ENCODE results near the gene TANC1. TPM values are rescaled to one million over a fixed set of nuclear protein-coding genes. Genes with fewer than 3 reads are reported as not detected.
A peak's percentile ranks its signal among the peaks of the same experiment; 100 is the strongest.

The TANC1 gene
- total and polyA plus RNA-seq, 2 experiments from 2014 or later: 2.8 to 9.5 TPM

DNA sequence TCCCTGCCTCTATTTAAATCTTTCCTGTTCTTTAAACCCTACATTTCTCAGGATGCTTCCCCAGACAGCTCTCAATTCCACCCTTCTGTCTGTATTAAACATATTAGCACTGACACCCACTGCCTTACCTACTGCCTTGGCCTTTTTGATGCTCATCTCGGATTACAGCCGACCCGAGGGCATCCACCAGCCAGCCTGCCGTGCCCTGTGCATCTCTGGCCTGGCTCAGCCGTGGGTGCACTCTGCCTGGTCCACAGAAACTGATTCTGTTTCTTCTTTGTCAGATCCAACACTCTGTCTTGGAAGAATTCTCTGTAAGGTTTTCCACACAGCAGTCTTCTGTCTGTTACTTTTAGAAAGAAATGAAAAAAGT lies 27.2 kb downstream of the TANC1 start:
- Histone ChIP-seq H3K27ac (ENCODE audit: low read depth) (peak overlapping the region; percentile 10; the same call in 1 of the 2 replicates), H3K79me2 (replicated peaks; ENCODE audit: insufficient read depth) (peaks cover 8% of the 10 kb centered on the region; the same call in 1 of the 2 replicates), H3K27me3 (ENCODE audit: insufficient read depth) (no peaks in the 10 kb centered on the region), H4K20me1 (replicated peaks; ENCODE audit: insufficient read depth) (0 out of 2 replicates have a peak, but pooled peaks cover 7% of the 10 kb centered on the region), H2AFZ (no peak overlapping the region), H3K4me2 (no peak overlapping the region), H3K36me3 (ENCODE audit: insufficient read depth) (no peaks in the 10 kb centered on the region), H3K9me2 (ENCODE audit: insufficient read depth) (no peaks in the 10 kb centered on the region), H3F3A (replicated peaks; ENCODE audit: low read depth) (no peaks in the 10 kb centered on the region), H3K4me1 (ENCODE audit: insufficient read depth) (peaks cover 14% of the 10 kb centered on the region), H3K4me3 (no peak overlapping the region)
- Mint-ChIP-seq H3K27me3 (ENCODE audit: insufficient read depth, low read depth, poor library complexity) (peaks cover 5% of the 10 kb centered on the region), H3K4me3 (no peak overlapping the region), H3K36me3 (ENCODE audit: low read depth) (no peaks in the 10 kb centered on the region), H3K9me3 (no peaks in the 10 kb centered on the region), H3K4me1 (peaks cover 14% of the 10 kb centered on the region), H3K27ac (no peak overlapping the region)
- DNase-seq (ENCODE audit: low spot score) (no peak), ATAC-seq (peak; percentile 60)
- TF ChIP-seq, protein P1, sequence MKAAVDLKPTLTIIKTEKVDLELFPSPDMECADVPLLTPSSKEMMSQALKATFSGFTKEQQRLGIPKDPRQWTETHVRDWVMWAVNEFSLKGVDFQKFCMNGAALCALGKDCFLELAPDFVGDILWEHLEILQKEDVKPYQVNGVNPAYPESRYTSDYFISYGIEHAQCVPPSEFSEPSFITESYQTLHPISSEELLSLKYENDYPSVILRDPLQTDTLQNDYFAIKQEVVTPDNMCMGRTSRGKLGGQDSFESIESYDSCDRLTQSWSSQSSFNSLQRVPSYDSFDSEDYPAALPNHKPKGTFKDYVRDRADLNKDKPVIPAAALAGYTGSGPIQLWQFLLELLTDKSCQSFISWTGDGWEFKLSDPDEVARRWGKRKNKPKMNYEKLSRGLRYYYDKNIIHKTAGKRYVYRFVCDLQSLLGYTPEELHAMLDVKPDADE (IDR thresholded peaks at IDR 0.05): no peak
- TF ChIP-seq POLR2AphosphoS5 (IDR thresholded peaks at IDR 0.05; ENCODE audit: low read depth) (no peak), ZNF114 (CRISPR knock-in tag; IDR thresholded peaks at IDR 0.05) (no peak), EZH2phosphoT487 (IDR thresholded peaks at IDR 0.05; ENCODE audit: unreplicated experiment) (no peak), EZH2 (IDR thresholded peaks at IDR 0.05; ENCODE audit: low read depth, unreplicated experiment) (no peak), ZNF331 (CRISPR knock-in tag; IDR thresholded peaks at IDR 0.05; ENCODE audit: low read depth) (no peak)

DNA sequence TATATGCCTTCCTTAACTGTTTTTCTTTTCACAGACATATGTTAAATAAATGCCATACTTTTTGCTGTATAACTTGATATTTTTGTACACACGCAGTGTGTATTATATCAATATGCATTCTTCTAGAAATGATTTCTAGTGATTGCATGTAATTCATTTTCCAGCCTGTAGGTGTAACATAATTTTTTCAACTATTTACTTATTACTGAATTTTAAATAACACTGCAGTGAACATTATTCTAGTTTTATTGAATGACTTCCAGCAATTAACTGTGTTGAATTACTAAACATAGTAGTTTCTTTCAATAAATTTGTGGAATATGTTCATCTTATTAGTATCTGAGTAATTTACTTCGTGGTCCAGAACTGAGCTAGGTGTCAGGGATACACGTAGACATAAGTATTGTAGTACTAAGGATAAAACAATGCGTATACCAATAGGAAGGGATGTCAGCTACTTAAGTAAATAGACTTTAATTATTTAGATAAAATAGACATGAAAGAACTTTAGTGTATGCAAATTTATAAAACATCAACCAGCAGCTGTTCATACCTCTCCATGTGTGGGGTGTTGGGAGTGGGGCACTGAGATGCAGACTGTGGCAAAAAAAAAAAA lies 28.0 kb downstream of the TANC1 start:
- H3F3A ChIP-seq (replicated peaks; ENCODE audit: low read depth): no peaks in the 10 kb centered on the region
- H3K4me2 ChIP-seq: no peak overlapping the region
- no peak overlapping the region for H3K27ac ChIP-seq (ENCODE audit: low read depth)
- DNase-seq (ENCODE audit: low spot score) (no peak), ATAC-seq (no peak)
- Mint-ChIP-seq H3K4me3 (no peak overlapping the region), H3K27ac (no peak overlapping the region), H3K4me1 (peaks cover 14% of the 10 kb centered on the region), H3K9me3 (no peaks in the 10 kb centered on the region), H3K36me3 (ENCODE audit: low read depth) (no peaks in the 10 kb centered on the region), H3K27me3 (ENCODE audit: insufficient read depth, low read depth, poor library complexity) (peaks cover 5% of the 10 kb centered on the region)
- 0 out of 2 replicates have a peak, but pooled peaks cover 5% of the 10 kb centered on the region for H3K79me2 ChIP-seq (replicated peaks; ENCODE audit: insufficient read depth)
- H3K27me3 ChIP-seq (ENCODE audit: insufficient read depth): no peaks in the 10 kb centered on the region
- no peaks in the 10 kb centered on the region for H3K9me2 ChIP-seq (ENCODE audit: insufficient read depth)
- 0 out of 2 replicates have a peak, but pooled peaks cover 7% of the 10 kb centered on the region for H4K20me1 ChIP-seq (replicated peaks; ENCODE audit: insufficient read depth)
- TF ChIP-seq, protein P2, sequence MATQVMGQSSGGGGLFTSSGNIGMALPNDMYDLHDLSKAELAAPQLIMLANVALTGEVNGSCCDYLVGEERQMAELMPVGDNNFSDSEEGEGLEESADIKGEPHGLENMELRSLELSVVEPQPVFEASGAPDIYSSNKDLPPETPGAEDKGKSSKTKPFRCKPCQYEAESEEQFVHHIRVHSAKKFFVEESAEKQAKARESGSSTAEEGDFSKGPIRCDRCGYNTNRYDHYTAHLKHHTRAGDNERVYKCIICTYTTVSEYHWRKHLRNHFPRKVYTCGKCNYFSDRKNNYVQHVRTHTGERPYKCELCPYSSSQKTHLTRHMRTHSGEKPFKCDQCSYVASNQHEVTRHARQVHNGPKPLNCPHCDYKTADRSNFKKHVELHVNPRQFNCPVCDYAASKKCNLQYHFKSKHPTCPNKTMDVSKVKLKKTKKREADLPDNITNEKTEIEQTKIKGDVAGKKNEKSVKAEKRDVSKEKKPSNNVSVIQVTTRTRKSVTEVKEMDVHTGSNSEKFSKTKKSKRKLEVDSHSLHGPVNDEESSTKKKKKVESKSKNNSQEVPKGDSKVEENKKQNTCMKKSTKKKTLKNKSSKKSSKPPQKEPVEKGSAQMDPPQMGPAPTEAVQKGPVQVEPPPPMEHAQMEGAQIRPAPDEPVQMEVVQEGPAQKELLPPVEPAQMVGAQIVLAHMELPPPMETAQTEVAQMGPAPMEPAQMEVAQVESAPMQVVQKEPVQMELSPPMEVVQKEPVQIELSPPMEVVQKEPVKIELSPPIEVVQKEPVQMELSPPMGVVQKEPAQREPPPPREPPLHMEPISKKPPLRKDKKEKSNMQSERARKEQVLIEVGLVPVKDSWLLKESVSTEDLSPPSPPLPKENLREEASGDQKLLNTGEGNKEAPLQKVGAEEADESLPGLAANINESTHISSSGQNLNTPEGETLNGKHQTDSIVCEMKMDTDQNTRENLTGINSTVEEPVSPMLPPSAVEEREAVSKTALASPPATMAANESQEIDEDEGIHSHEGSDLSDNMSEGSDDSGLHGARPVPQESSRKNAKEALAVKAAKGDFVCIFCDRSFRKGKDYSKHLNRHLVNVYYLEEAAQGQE (IDR thresholded peaks at IDR 0.05; ENCODE audit: unreplicated experiment): no peak
- TF ChIP-seq, protein P3, sequence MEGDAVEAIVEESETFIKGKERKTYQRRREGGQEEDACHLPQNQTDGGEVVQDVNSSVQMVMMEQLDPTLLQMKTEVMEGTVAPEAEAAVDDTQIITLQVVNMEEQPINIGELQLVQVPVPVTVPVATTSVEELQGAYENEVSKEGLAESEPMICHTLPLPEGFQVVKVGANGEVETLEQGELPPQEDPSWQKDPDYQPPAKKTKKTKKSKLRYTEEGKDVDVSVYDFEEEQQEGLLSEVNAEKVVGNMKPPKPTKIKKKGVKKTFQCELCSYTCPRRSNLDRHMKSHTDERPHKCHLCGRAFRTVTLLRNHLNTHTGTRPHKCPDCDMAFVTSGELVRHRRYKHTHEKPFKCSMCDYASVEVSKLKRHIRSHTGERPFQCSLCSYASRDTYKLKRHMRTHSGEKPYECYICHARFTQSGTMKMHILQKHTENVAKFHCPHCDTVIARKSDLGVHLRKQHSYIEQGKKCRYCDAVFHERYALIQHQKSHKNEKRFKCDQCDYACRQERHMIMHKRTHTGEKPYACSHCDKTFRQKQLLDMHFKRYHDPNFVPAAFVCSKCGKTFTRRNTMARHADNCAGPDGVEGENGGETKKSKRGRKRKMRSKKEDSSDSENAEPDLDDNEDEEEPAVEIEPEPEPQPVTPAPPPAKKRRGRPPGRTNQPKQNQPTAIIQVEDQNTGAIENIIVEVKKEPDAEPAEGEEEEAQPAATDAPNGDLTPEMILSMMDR (conservative IDR thresholded peaks at IDR 0.05; ENCODE audit: low read depth in 2 of 2): peak in 1 of 2 experiments; percentile 39; a peak in 2 of 4 replicates
- TF ChIP-seq POLR2AphosphoS5 (IDR thresholded peaks at IDR 0.05; ENCODE audit: low read depth): no peak
- TF ChIP-seq JUNB (IDR thresholded peaks at IDR 0.05; ENCODE audit: unreplicated experiment): no peak
- TF ChIP-seq ZNF114 (CRISPR knock-in tag; IDR thresholded peaks at IDR 0.05): no peak
- no peak for TF ChIP-seq STAT1 (IDR thresholded peaks at IDR 0.05; ENCODE audit: unreplicated experiment)
- H3K4me1 ChIP-seq (ENCODE audit: insufficient read depth): peaks cover 14% of the 10 kb centered on the region
- H3K4me3 ChIP-seq: no peak overlapping the region
- no peak overlapping the region for H2AFZ ChIP-seq
- no peaks in the 10 kb centered on the region for H3K36me3 ChIP-seq (ENCODE audit: insufficient read depth)
